Ovary (tissue), 9 donors: Measurements from ENCODE around the gene AADACL3. TPM values are rescaled to one million over a fixed set of nuclear protein-coding genes. Genes with fewer than 3 reads are reported as not detected.

ENCODE experiments used
- DNase-seq, 5 donors: peaks; one replicate each; pipeline ENCODE4 v3.0.0-alpha.2; 2019 to 2020
- H3K27ac ChIP-seq, 2 donors: fragments of 200-600 bp; one replicate each; pipeline versions ENCODE4 v1.5.1 to v1.8.0; 2019 to 2022
- H3K27me3 ChIP-seq: fragments of 200-600 bp; one replicate; pipeline ENCODE4 v1.8.0; 2022
- H3K36me3 ChIP-seq: fragments of 200-600 bp; sonication (generic); one replicate; pipeline ENCODE4 v1.5.1; 2019
- H3K4me1 ChIP-seq: one replicate; pipeline ENCODE4 v1.8.1; 2013; ENCODE audit warnings: mild to moderate bottlenecking, moderate library complexity; ENCODE audit not compliant: insufficient read depth
- H3K4me3 ChIP-seq: fragments of 200-600 bp; sonication (generic); one replicate; pipeline ENCODE4 v1.5.1; 2017
- H3K9me3 ChIP-seq, 2 donors: fragments of 200-600 bp in 1 of 2; sonication (generic) in 1 of 2; one replicate each; pipeline versions ENCODE4 v1.5.1 to v1.8.1; 2013 to 2019; ENCODE audit warnings: mild to moderate bottlenecking in 1 of 2, moderate library complexity in 1 of 2
- EP300 ChIP-seq: sonication (generic); formaldehyde crosslinking; IDR thresholded peaks from one replicate; pipeline ENCODE4 v1.6.1; 2017; ENCODE audit warnings: antibody characterized with exemption
- POLR2A ChIP-seq: fragments of 450-650 bp; IDR thresholded peaks from one replicate; pipeline ENCODE4 v1.6.1; 2017; ENCODE audit warnings: antibody characterized with exemption, mild to moderate bottlenecking, moderate library complexity
- WGBS, 3 donors: extraction: QIAGEN DNeasy Blood & Tissue Kit in 1 of 3; methylation state at CpG; one replicate each; pipeline versions ENCODE4 v1.1.5 to v1.1.7; 2013 to 2017; 5-methylcytosine and 5-hydroxymethylcytosine counted together
- intact Hi-C, 4 donors: fragments of 100-400 bp; cut with DNase I; formaldehyde crosslinking; loops; one replicate each; pipeline versions ENCODE4 v1.11.0 to v1.15.1; 2022 to 2023
- polyA plus RNA-seq, 2 donors: library from polyadenylated mRNA; stranded (reverse); fragments of 200-250 nt in 1 of 2; fragments of 350-450 nt in 1 of 2; fragmentation: Illumina TruSeq in 1 of 2; extraction: RNeasy Lipid Tissue Mini Kit (QIAGEN cat#74804) in 1 of 2; gene quantifications; one replicate each; pipeline ENCODE4 v1.2.3, GENCODE V29; 2013 to 2014
- small RNA-seq: library from RNA; depleted of rRNA; stranded (forward); fragments of <200 nt; gene quantifications from one replicate; pipeline ENCODE3, GENCODE V24; 2016
- total RNA-seq, 7 donors: library from RNA; depleted of rRNA in 2 of 7; stranded (reverse); fragments of >200 nt in 2 of 7; fragmentation: NEBNext Ultra II Directional in 3 of 7; extraction: Animal tissue kit (Norgen Biotek cat#: 25700) in 3 of 7; gene quantifications; one replicate each; pipeline versions ENCODE4 v1.1.0 to v1.2.4, GENCODE V29; 2016 to 2023
- TF ChIP-seq, protein P1 (sequence below), 3 donors: fragments of 450-650 bp in 2 of 3; fragments of 200-600 bp in 1 of 3; IDR thresholded peaks; one replicate each; pipeline versions ENCODE4 v1.5.1 to v1.8.0; 2016 to 2022; ENCODE audit warnings: antibody characterized with exemption in 3 of 3, mild to moderate bottlenecking in 1 of 3
- donor health status: DM: no; HTN: no; CAD: no; lungs with moderate emphysema.
- donor health status: DM: no; HTN: no; CAD: no.
- donor health status: Bipolar disorder and iron deficiency.
- donor health status: DM: yes; HTN: yes; CAD: no.
- donor health status: DM: no; HTN: no; CAD: no.
- donor health status: DM: yes; HTN: yes; CAD: no.

The AADACL3 gene
- total and polyA plus RNA-seq, 9 donors = not detected

GRCh38 chr1:12773438-12773837, 57.5 kb downstream of the AADACL3 start, which contains the start of gene PRAMEF12:
Gene PRAMEF12, plus strand, starts transcription at chr1:12773738. Its CDS starts 1,130 bp downstream, at chr1:12774868.
- intact Hi-C loops = no loop called here
- WGBS, 3 donors = 83 to 88% (median 87%) methylated on average over 5 of the region's 5 CpGs
- DNase-seq = no peak
- Histone ChIP-seq H3K4me1 (no peaks in the 10 kb centered on the region), H3K9me3 (no peaks in the 10 kb centered on the region), H3K27me3 (no peaks in the 10 kb centered on the region), H3K27ac (no peak within 1 kb of the TSS), H3K36me3 (no peaks in the 10 kb centered on the region), H3K4me3 (no peak within 1 kb of the TSS)
- TF ChIP-seq, protein P1, sequence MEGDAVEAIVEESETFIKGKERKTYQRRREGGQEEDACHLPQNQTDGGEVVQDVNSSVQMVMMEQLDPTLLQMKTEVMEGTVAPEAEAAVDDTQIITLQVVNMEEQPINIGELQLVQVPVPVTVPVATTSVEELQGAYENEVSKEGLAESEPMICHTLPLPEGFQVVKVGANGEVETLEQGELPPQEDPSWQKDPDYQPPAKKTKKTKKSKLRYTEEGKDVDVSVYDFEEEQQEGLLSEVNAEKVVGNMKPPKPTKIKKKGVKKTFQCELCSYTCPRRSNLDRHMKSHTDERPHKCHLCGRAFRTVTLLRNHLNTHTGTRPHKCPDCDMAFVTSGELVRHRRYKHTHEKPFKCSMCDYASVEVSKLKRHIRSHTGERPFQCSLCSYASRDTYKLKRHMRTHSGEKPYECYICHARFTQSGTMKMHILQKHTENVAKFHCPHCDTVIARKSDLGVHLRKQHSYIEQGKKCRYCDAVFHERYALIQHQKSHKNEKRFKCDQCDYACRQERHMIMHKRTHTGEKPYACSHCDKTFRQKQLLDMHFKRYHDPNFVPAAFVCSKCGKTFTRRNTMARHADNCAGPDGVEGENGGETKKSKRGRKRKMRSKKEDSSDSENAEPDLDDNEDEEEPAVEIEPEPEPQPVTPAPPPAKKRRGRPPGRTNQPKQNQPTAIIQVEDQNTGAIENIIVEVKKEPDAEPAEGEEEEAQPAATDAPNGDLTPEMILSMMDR (IDR thresholded peaks at IDR 0.05) = no peak
- TF ChIP-seq EP300 = no peak
- no peak for TF ChIP-seq POLR2A

DNA sequence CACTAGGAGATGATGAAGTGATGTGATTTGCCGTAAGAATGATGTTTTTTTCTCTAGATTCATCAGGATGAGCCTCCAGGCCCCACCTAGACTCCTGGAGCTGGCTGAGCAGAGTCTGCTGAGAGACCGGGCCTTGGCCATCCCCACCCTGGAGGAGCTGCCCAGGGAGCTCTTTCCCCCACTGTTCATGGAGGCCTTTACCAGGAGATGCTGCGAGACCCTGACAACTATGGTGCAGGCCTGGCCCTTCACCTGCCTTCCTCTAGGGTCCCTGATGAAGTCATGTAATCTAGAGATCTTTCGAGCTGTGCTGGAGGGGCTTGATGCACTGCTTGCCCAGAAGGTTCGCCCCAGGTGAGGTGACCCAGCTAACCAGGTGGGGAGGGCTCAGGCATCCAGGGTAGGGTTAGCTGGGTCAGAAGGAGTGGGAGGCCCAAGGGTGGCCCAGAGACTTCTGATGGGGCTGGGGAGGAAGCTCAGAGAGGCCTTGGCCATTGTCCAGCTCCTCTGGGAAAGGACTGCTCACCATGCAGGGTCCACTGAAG, 59.0 kb downstream of the AADACL3 start:
- Histone ChIP-seq H3K4me1 (no peaks in the 10 kb centered on the region), H3K36me3 (no peaks in the 10 kb centered on the region), H3K27me3 (no peaks in the 10 kb centered on the region), H3K4me3 (no peak overlapping the region), H3K9me3 (no peaks in the 10 kb centered on the region), H3K27ac (no peak overlapping the region)
- 70 to 93% (median 78%) methylated on average over 5 of the region's 5 CpGs for WGBS, 3 donors
- TF ChIP-seq EP300 (no peak), POLR2A (no peak)
- TF ChIP-seq, protein P1 (IDR thresholded peaks at IDR 0.05) = no peak
- DNase-seq = no peak
- intact Hi-C loops = no loop called here

DNA sequence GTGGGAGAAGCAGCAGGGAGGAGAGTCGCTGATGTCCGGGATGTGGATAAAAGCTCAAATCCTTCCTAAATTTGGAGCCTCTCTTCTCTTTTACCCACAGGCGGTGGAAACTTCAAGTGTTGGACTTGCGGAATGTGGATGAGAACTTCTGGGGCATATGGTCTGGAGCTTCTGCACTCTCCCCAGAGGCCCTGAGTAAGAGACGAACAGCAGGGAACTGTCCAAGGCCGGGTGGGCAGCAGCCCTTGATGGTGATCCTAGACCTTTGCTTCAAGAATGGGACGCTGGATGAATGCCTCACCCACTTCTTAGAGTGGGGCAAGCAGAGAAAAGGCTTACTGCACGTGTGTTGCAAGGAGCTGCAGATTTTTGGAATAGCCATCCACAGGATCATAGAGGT, 59.5 kb downstream of the AADACL3 start:
- DNase-seq = no peak
- intact Hi-C loops = no loop called here
- Histone ChIP-seq H3K36me3 (no peaks in the 10 kb centered on the region), H3K4me1 (no peaks in the 10 kb centered on the region), H3K9me3 (no peaks in the 10 kb centered on the region), H3K27me3 (no peaks in the 10 kb centered on the region), H3K27ac (no peak overlapping the region), H3K4me3 (no peak overlapping the region)
- WGBS, 3 donors = 73 to 77% (median 74%) methylated on average over 8 of the region's 8 CpGs
- TF ChIP-seq, protein P1 (IDR thresholded peaks at IDR 0.05) = no peak
- TF ChIP-seq POLR2A (no peak), EP300 (no peak)

- TF ChIP-seq EP300 (no peak), POLR2A (no peak)
- TF ChIP-seq, protein P1 (IDR thresholded peaks at IDR 0.05) = no peak
- WGBS, 3 donors = 83 to 92% (median 88%) methylated on average over 15 of the region's 15 CpGs
- Histone ChIP-seq H3K9me3 (no peaks in the 10 kb centered on the region), H3K36me3 (no peaks in the 10 kb centered on the region), H3K4me1 (no peaks in the 10 kb centered on the region), H3K4me3 (no peak overlapping the region), H3K27me3 (no peaks in the 10 kb centered on the region), H3K27ac (no peak overlapping the region)
- intact Hi-C loops = no loop called here
- no peak for DNase-seq
Measured at GRCh38 chr1:12776801-12777557, 61.1 kb downstream of the AADACL3 start.

Small RNA genes lying within 50 kb of the gene (small RNA-seq; reads per million reads assigned to genes)
- gene AC244670.1 = not detected

Other genes starting within 250 kb of the AADACL3 start
- gene DHRS3, start 97.9 kb upstream of the AADACL3 start, total RNA-seq = 10 to 100 TPM; 25.8 to 92.3 (median 57.8) TPM
- gene DHRS3, start 97.9 kb upstream of the AADACL3 start, polyA plus RNA-seq = 10 to 100 TPM; 32.5 to 33.8 TPM
- not detected for gene AADACL4, start 72.0 kb upstream of the AADACL3 start, total RNA-seq
- under 1 TPM in 1 of 2 donors, not detected in 1; 0.38 TPM for gene AADACL4, start 72.0 kb upstream of the AADACL3 start, polyA plus RNA-seq
- 1 to 10 TPM in 1 of 7 donors, under 1 TPM in 3, not detected in 3; 0.32 to 2.2 (median 0.76) TPM for gene CFAP107, start 30.1 kb downstream of the AADACL3 start, total RNA-seq
- gene CFAP107, start 30.1 kb downstream of the AADACL3 start, polyA plus RNA-seq = not detected
- gene PRAMEF12, start 57.6 kb downstream of the AADACL3 start, total RNA-seq = not detected
- gene PRAMEF12, start 57.6 kb downstream of the AADACL3 start, polyA plus RNA-seq = not detected
- not detected for gene PRAMEF1, start 75.3 kb downstream of the AADACL3 start, total RNA-seq
- gene PRAMEF1, start 75.3 kb downstream of the AADACL3 start, polyA plus RNA-seq = not detected
- not detected for gene PRAMEF11, start 115.3 kb downstream of the AADACL3 start, total RNA-seq
- gene PRAMEF11, start 115.3 kb downstream of the AADACL3 start, polyA plus RNA-seq = not detected
- gene HNRNPCL1, start 132.6 kb downstream of the AADACL3 start, total RNA-seq = not detected
- gene HNRNPCL1, start 132.6 kb downstream of the AADACL3 start, polyA plus RNA-seq = not detected
- not detected for gene PRAMEF2, start 141.0 kb downstream of the AADACL3 start, total RNA-seq
- gene PRAMEF2, start 141.0 kb downstream of the AADACL3 start, polyA plus RNA-seq = not detected
- not detected for gene PRAMEF4, start 170.1 kb downstream of the AADACL3 start, total RNA-seq
- gene PRAMEF4, start 170.1 kb downstream of the AADACL3 start, polyA plus RNA-seq = not detected
- not detected for gene PRAMEF10, start 182.2 kb downstream of the AADACL3 start, total RNA-seq
- not detected for gene PRAMEF10, start 182.2 kb downstream of the AADACL3 start, polyA plus RNA-seq
- gene PRAMEF7, start 200.5 kb downstream of the AADACL3 start, total RNA-seq = not detected
- gene PRAMEF7, start 200.5 kb downstream of the AADACL3 start, polyA plus RNA-seq = not detected
- gene PRAMEF6, start 231.5 kb downstream of the AADACL3 start, total RNA-seq = not detected
- gene PRAMEF6, start 231.5 kb downstream of the AADACL3 start, polyA plus RNA-seq = not detected